Skin epidermis (tissue), 12 donors: Measurements from ENCODE around the gene RAP1GDS1.
"Not testable (repeated sequence)": the region's sequence is repeated elsewhere in the genome, so short reads cannot be mapped to it uniquely, and the experiment has no call there.

Source experiments
- H3K27ac ChIP-seq, 21 experiments: fragments of 200-600 bp; sonication (generic) in 11 of 21; one replicate each; pipeline ENCODE4 v1.5.0; 2020; ENCODE audit warnings: mild to moderate bottlenecking in 3 of 21, inconsistent platforms in 2 of 21, moderate library complexity in 2 of 21
- H3K4me3 ChIP-seq, 7 experiments: fragments of 200-600 bp; sonication (generic) in 2 of 7; one replicate each; pipeline ENCODE4 v1.5.0; 2020; ENCODE audit warnings: inconsistent platforms in 2 of 7, mild to moderate bottlenecking in 2 of 7, moderate library complexity in 1 of 7

The RAP1GDS1 gene

DNA sequence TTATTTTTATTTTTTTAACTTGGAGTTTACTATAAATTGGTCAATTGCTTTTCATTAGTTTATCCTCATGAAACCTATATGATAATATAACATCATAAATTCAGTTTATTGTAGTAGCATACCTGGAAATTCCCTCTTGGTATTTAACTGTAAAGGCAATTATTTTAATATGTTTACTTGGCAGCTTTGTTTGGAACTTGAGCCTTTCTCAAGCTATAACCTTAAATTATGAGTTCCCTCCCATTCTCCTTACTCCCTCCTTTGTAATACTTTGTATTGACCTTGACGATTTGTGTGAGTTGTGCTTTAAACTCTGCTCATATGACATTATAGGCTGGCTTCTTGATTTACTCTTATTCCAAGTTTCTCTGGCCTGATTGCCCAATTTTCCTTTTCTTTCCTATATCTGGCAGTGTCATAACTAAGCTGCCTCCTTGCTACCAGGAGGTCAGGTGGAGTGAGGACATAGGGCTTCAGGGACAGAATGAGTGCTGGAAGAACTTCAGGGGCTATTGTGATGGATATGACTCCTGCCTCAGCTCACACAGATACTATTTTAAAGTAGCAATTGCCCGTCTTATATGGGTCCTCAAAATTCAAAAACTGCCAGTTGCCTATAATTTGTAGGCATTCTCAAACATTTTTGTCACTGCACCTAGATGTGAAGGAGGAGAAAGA is 77.7 kb downstream of the RAP1GDS1 start:
- H3K27ac ChIP-seq = no peak overlapping the region
- H3K4me3 ChIP-seq = no peak overlapping the region

DNA sequence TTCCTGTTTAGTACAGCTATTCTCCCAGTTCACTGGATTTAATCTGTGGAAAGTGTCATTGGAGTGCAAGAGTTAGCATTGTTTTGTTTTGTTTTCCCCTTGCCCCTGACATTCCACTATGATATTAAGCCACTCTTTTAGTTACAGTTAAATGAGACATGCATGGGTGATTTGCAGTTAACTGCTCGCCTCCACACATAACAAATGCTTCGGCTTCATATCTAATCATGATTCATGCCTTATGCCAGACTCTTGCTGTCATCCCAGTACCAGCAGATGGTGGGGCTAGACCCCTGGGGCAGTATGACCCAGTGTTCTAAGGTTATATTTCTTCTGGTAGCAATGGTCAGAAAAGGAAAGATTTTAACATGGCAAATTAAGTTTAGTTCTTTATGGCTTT is 80.1 kb downstream of the RAP1GDS1 start:
- Histone ChIP-seq H3K4me3 (no peak overlapping the region), H3K27ac (no peak overlapping the region)

DNA sequence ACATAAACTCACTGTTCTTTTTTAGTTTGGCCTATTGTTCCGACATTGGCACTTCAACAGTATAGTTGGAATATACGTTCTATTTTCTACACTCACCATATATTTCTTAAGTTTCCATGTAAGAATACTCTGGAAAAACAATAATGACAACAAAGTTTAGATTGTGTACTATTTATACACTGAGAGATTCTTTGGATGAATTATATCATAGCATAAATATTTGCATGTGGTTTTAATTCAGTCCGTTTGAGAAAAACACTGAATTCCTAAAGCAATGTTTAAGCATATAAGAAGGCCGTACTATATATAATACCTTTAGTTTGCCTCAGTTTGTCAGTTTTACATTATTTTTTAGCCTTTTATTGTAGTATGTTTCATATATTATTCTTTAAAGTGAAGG is 82.4 kb downstream of the RAP1GDS1 start:
- H3K27ac ChIP-seq = no peak overlapping the region
- no peak overlapping the region for H3K4me3 ChIP-seq

DNA sequence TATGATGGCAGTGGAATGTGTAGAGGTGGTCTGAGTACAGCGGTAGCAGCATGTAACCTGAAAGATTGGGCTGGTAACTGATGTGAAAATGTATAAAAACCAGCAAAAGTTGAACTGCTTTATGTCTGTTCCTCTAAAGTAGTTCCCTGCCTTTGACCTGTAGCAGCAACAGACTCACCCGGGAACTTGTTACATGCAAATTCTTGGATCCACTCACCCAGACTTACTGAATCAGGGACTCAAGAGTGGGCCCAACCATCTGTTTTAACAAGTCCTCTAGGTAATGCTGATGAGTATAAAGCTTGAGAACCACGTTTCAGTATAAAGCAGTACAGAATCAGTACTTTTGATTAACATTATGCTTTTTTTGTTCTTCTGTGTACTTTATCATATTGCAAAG is 84.7 kb downstream of the RAP1GDS1 start:
- Histone ChIP-seq H3K4me3 (no peak overlapping the region), H3K27ac (no peak overlapping the region)

DNA sequence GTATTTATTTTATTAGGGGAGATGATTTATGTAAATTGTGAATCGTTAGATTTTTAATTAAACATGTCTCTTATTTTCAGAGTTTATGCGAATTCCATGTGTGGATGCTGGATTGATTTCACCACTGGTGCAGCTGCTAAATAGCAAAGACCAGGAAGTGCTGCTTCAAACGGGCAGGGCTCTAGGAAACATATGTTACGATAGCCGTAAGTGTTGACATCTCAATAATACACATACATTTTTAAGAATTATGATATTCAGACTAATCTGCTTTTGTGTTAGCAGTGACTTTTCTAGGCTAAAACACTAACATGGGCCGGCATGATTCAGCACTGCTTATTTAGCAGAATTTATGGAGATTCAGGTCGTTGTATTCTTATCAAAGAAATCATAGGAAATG is 91.2 kb downstream of the RAP1GDS1 start:
- no peak overlapping the region for H3K27ac ChIP-seq
- no peak overlapping the region for H3K4me3 ChIP-seq

DNA sequence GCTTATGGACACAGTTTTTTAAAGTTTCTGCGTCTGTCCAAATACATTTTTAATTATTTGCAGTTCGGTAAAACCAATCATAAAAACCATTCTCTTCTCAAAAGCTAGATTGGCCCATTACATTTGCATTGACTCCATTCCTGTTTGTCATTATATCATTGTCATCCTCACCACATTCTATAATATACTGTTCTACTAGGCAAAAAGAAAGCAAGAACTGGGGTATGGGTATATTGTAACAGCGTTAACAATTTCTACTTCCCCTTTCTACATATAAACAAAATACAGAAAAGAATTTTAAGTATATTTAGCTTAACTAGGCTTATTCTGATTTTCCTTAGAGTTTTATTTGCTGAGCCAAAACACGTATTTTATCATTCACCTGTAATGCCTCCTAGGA is 91.8 kb downstream of the RAP1GDS1 start:
- Histone ChIP-seq H3K4me3 (no peak overlapping the region), H3K27ac (no peak overlapping the region)

DNA sequence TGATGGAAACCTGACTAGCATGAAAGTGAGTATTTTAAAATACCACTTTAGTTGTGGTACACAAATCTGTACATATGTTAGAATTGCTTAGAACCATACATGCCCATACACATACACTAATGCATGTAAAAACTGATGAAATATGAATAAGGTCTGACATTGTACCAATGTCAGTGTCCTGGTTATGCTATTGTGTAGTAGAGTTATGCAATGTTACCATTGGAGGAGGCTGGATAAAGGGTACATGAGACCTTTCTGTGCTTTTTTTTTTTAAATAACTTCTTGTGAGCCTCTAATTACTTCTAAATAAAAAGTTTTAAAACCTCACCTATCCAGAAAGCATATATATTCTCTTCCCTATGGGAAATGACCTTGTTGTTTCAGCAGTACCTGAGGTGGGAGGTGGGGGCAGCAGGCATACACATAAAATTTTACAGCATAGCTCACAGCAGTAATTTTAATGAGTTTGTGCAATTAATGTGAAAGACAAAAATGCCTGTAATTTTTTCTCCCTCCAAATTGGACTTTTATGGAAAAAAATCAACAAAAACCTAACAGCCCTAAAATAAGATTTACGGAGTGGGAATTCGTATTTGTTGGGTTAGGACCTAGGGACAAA is 97.6 kb downstream of the RAP1GDS1 start:
- no peak overlapping the region for H3K4me3 ChIP-seq
- H3K27ac ChIP-seq = no peak overlapping the region

DNA sequence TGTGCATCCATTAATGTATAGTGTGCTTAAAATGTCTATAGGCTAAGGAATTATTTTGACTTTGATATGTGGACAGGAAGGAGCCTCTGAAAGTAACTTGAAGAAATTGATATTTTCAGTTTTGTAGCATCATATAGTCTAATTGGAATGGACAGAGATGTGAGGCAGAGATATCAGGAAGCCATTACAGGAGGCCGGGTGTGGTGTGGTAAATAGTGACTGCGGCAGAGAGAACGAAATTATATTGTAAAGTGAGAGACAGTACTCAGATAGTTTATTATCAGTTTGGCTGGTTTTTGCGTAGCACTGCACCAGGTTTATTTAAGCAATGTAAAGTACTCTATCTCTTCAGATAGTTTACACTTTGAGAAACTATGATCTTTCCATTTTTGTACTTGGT is 98.5 kb downstream of the RAP1GDS1 start:
- Histone ChIP-seq H3K27ac (no peak overlapping the region), H3K4me3 (no peak overlapping the region)

DNA sequence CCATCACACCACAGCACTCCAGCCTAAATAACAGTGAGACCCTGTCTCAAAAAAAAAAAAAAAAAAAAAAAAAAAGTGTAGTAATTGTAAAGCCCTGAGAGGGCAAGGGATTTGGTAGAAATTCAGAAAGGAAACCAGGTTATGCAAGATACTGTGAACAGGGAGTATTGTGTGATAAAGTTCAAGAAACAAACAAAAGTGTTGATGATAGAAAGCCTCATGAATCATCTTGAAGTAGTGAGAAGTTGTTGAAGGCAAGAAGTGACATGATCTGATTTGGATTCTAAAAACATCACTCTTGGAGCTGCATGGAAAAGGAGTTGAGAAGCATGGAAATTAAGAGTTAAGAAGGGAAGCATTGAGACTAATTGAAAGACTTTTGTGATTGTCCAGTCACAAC is 102.2 kb downstream of the RAP1GDS1 start:
- H3K4me3 ChIP-seq = no peak overlapping the region
- no peak overlapping the region for H3K27ac ChIP-seq

DNA sequence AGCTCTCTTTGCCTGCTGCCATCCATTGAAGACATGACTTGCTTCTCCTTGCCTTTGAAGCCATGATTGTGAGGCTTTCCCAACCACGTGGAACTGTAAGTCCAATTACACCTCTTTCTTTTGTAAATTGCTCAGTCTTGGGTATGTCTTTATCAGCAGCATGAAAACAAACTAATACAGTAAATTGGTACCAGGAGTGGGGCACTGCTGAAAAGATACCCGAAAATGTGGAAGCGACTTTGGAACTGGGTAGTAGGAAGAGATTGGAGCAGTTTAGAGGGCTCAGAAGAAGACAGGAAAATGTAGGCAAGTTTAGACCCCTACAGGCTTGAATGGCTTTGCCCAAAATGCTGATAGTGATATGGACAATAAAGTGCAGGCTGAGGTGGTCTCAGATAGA is 105.1 kb downstream of the RAP1GDS1 start:
- not testable (repeated sequence) for H3K27ac ChIP-seq, H3K4me3 ChIP-seq

DNA sequence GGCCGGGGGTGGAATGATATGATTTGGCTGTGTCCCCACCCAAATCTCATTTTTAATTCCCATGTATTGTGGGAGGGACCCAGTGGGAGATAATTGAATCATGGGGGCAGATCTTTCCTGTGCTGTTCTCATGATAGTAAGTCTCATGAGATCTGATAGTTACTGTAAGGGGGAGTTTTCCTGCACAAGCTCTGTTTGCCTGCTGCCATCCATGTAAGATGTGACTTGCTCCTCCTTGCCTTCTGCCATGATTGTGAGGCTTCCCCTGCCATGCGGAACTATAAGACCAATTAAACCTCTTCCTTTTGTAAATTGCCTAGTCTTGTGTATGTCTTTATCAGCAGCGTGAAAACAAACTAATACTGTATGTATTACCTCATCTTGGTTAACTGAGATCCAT is 106.8 kb downstream of the RAP1GDS1 start:
- not testable (repeated sequence) for H3K27ac ChIP-seq, H3K4me3 ChIP-seq

DNA sequence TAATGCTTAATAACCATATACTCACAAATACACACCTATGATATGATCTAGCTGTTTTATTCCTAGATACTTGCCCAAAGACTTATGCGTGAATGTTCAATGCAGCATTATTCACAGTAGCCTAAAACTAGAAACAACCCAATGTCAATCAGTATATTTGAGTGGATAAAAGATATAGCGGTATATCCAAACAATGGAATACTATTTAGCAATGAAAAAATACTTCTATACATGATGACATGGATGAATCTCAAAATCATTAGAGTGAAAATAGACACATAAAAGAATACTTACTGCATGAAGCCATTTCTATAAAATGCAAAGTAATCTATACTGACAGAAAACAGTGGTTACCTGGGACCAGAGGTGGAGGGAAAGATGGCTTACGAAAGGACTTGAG is 108.1 kb downstream of the RAP1GDS1 start:
- Histone ChIP-seq H3K27ac (no peak overlapping the region), H3K4me3 (no peak overlapping the region)

DNA sequence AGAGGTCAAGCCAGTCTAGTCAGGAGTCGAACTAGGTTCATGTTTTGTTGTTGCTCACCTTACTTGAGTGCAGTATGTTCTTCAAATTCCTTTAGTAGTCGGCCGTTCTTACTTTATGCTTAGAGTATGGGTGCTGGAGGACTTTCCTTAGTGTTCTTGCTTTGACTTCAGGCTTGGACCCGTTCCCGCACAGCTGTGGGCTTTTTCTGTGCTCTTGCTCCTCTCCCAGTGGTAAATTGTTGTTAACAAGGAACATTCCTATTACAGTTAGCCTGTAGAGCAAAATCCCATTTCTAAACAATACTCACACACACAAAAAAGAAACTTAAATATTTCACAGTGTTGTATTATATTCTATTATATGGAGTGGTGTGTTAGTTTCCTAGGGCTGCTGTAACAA is 113.5 kb downstream of the RAP1GDS1 start:
- Histone ChIP-seq H3K4me3 (no peak overlapping the region), H3K27ac (no peak overlapping the region)

DNA sequence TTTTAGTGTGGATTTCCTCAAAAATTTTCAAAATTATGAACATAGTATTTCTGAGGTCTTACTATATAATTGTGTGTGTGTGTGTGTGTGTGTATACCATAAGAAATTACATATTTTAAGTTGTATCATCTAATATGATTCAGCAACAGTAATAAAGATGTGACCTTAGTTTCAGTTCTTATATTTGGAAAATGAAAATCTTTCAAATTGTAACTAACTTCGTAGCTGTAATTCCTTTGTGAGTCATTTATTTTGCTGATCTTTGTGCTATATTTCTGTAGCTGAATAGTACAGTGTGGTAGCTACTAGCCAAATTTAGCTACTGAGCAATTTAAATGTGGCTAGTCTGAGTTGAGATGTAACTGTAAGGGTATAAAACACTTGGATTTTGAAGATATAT is 116.4 kb downstream of the RAP1GDS1 start:
- no peak overlapping the region for H3K4me3 ChIP-seq
- H3K27ac ChIP-seq = no peak overlapping the region

DNA sequence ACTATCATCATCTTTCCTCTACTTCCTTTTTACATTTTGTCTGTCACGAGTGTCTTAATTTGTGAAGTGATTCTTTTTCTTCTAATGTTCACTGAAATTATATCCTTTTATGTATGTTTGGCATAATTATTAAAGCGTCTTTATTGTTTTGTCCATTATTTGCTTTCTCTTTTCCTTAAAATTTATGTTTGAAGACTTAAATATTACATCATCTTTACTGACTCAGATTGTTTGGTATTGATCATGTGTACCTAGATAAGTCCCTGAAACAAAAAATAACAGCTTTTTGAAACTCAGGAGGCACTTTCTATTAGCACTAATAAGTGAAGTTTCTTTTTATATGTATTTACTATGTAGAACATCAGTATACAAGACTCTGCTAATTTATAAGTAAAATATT is 120.1 kb downstream of the RAP1GDS1 start:
- no peak overlapping the region for H3K27ac ChIP-seq
- no peak overlapping the region for H3K4me3 ChIP-seq

DNA sequence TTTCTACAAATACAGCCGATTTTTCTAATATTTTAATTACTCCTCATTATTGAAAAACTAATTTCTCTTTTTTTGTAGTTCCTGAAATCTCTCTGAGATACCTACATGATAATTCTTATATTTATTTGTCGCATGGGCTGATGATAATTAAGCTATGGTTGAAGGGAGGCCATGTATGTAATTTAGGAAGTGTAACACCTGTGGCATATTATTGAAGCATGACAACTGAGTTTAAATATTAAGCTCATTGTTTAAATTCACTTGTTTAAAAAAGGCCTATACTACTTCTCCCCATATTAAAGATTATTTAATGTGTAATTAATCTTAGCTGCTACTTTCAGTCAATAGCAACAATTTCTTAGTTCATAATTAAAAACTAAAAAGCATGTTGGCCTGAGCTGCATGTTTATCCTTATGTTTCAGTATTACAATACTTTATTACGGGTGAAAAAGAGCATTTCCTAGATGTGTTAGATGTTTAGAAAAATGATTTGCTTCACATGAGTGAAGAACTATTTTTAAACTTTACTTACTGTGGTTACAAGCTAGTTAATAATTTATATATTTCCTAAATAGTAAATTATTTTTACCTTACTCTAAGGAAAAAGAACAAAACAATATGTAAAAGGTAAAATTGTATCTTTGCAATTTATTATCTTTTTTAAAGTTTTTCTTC is 122.4 kb downstream of the RAP1GDS1 start:
- H3K27ac ChIP-seq = no peak overlapping the region
- H3K4me3 ChIP-seq = no peak overlapping the region

DNA sequence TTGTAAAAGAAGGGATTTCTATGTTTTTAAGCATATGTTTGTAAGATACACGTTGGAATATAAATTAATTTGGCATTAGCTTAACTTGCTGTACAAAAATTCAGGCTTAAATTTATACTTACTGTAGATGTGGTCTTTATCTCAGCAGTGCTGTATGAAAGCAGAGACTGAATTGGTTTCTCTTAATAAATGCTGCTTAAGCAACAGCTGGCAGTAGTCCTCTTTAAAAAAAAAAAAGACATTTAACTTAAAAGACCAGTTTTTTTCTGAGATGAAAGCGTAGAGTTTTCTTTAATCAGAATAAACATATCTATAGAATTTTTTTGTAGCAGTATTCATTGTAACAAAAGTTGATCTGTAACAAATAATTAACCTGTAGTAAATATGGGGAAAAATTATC is 124.6 kb downstream of the RAP1GDS1 start:
- Histone ChIP-seq H3K27ac (no peak overlapping the region), H3K4me3 (no peak overlapping the region)

DNA sequence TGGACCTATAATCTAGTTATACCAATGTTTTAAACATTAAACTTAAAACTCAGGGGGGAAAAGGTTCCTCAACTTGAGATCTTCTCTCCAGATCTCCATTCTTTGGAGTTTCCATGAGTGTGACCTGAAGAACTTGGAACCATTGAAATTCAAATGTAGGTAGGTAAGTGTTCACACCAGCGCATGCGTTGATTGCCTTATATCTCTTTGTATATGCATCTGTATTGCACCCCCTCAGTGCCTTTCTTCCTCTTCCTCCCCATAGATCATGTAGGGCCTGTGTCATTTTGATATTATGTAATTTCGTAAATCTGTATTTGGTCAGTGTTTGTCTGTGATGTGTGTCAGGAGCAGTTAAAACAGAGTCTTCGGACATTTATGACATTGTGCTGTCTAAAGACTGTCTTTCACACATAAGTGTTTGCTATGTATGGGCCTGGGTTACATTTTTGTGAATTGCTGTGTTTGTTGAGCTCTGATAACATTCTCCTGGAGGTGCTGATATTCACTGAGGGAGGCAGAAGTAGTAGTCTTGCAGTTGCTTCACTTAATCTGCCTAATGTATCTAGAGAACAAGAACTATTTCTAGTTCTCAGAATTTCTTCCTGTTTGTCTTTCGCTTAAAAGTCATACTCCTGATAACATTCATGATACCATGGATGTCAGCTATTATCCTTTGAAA is 126.3 kb downstream of the RAP1GDS1 start:
- H3K4me3 ChIP-seq = no peak overlapping the region
- no peak overlapping the region for H3K27ac ChIP-seq

DNA sequence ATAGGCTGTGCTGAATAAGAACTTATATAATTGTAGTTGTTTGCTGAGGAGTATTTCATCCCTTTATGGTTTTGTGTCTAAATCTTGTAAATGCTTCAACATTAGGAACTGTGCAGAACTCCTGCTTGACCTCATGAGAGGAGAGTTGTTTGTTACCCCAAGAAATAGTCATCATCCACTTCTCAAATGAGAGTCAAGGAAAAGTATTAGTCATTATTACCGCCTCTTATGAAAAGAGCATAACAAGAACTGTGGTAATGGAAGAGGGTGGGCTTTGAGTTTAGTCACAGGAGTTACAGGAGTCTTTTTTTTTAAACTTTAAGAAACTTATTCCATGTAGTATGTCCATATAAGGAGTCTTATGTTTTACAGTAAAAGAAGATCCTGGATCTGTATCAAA is 132.9 kb downstream of the RAP1GDS1 start:
- Histone ChIP-seq H3K4me3 (no peak overlapping the region), H3K27ac (no peak overlapping the region)

DNA sequence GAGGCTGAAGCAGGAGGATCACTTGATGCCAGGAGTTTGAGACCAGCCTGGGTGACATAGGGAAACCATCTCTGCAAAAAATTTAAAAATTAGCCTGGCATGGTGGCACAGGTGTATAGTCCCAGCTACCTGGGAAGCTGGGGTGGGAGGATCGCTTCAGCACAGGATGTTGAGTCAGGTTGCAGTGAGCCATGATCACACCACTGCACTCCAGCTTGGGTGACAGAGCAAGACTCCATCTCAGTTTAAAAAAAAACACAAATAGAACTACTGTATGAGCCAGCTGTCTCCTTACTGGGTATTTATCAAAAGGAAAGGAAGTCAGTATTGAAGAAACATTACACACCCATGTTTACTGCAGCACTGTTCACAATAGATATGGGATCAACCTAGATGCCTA is 138.7 kb downstream of the RAP1GDS1 start:
- Histone ChIP-seq H3K27ac (no peak overlapping the region), H3K4me3 (no peak overlapping the region)

DNA sequence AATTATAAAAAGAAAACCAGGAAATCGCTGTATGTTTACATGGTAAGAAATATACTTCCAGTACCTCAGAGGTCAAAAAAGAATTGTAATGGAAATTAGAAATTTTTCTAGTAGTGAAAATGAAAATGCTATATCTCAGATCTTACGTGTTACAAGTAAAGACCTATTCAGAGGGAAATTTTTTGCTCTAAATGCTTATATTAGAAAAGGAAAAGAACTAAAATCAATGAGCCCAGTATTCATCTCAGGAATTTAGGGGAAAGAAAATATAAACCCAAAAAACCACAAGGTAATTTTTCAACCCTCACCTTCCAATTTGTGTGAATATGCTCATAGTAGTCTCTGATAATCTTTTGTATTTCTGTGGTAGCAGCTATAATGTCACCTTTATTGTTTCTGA is 145.6 kb downstream of the RAP1GDS1 start:
- H3K27ac ChIP-seq = no peak overlapping the region
- H3K4me3 ChIP-seq = no peak overlapping the region
